ENCODE data around the gene SPRYD3.
A peak's percentile ranks its signal among the peaks of the same experiment; 100 is the strongest.
"Not testable (repeated sequence)": the region's sequence is repeated elsewhere in the genome, so short reads cannot be mapped to it uniquely, and the experiment has no call there.

Gene SPRYD3

DNA sequence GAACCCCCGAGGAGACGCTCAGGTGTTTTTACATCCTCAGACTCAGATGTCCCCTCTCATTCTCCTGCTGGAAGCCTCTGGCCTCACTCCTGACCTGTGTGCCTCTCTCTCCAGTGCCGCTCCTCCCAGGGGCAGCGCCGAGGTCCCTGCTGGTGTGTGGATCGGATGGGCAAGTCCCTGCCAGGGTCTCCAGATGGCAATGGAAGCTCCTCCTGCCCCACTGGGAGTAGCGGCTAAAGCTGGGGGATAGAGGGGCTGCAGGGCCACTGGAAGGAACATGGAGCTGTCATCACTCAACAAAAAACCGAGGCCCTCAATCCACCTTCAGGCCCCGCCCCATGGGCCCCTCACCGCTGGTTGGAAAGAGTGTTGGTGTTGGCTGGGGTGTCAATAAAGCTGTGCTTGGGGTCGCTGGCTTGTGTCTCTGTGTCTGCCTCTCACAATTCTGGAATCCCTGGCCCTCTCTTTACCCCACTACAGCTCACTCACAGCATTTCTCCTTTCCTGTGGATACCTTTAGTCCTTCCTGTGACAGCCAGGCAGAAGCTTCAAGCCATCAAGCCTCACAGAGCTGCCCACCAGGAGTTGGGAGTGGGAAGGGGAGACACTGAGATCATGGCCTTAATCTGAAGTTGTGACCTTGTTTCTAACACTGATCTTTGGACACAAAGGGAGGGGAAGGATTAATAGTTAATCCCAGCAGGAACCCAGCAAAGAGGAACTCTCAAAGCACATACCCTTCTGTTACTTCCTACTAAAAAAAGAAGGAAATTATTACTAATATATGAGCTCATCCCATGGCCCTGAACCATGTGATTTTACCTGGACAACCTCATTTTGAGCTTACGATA, 23.0 kb upstream of the SPRYD3 start:
- DNase-seq: no peak

GRCh38 chr12:53101266-53101665, 22.1 kb upstream of the SPRYD3 start:
- no peak for DNase-seq

GRCh38 chr12:53100466-53101151, 21.4 kb upstream of the SPRYD3 start:
- no peak for DNase-seq

DNA sequence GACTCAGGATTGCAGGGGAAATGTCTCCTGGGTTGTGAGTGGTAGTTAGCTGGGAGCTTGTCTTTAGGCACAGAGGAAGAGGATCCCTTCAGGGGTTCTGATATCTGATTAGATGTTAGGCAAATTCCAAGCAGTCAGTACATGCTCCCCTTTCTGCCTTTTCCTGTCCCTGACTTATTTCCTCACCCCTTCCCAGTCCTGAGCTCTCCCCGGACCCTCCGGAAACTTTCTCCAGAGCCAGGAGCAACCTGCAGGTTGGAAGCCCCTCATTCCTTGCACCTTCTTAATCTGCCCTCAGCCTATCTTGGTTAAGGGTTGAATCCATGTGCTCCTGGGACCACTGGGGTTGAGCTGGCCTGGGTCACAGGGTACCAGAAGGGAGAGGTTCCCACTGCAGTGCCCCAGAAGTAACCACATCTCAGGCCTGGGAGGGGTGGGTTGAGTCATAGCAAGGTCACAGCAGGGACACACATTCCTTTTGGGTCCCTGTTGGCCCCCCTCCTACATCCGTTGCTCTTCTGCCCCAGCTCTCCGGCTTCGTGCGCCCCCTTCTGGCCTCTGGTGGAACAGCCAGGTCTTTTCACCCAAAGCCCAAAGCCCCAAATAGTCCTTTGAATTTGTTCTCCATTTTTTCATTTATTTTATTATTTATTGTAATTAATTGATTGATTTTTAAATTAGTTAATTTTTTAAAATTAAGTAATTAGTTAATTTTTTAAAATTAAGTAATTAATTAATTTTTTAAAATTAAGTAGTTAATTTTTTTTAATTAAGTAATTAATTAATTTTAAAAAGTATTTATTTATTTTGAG, 20.1 kb upstream of the SPRYD3 start:
- DNase-seq: peak; percentile 76

GRCh38 chr12:53098354-53098981, 19.3 kb upstream of the SPRYD3 start:
- DNase-seq: no peak

- DNase-seq: peak; percentile 24
Observed at GRCh38 chr12:53097564-53098353, 18.6 kb upstream of the SPRYD3 start, which contains the start of gene IGFBP6. Gene IGFBP6 (plus strand): TSS chr12:53097667. CDS start chr12:53097718, 51 bp downstream.

DNA sequence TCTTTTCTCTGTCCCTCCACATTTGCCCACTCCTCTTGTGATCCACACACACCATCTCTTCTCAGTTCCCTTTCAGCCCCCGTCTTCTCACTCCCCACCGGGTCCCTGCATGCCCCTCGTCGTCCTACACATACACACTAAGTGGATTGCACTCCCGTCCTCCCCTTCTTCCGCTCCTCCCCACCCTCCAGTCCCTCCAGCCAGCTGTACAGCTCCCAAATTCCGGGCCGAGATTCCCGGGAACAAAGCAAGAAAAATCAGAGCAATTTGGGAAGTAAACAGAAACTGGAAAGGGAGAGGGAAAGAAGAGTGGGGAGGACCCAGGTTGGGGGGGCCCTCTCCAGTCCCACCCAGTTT, 18.0 kb upstream of the SPRYD3 start:
- no peak for DNase-seq

- DNase-seq: no peak
Observed at GRCh38 chr12:53096759-53097158, 17.6 kb upstream of the SPRYD3 start.

GRCh38 chr12:53096089-53096741, 17.0 kb upstream of the SPRYD3 start:
- no peak for DNase-seq

GRCh38 chr12:53095596-53095895, 16.4 kb upstream of the SPRYD3 start:
- DNase-seq: not testable (repeated sequence)

DNA sequence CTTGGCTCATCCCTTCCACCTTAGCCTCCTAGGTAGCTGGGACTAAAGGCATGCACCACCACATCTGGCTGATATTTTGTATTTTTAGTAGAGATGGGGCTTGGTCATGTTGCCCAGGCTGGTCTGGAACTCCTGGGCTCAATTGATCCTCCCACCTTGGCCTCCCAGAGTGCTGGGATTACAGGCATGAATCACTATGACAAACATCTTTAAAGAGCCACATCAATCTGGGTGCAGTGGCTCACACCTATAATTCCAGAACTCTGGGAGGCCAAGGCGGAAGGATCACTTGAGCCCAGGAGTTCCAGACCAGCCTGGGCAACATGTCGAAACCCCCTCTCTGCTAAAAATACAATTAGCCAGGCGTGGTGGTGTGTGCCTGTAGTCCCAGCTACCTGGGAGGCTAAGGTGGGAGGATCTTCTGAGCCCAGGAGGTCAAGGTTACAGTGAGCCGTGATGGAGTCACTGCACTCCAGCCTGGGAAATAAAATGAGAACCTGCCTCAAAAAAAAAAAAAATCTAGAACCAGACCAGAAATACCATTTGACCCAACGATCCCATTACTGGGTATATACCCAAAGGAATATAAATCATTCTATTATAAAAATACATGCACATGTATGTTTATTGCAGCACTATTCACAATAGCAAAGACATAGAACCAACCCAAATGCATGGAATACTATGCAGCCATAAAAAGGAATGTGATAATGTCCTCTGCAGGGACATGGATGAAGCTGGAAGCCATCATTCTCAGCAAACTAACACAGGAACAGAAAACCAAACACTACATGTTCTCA, 15.8 kb upstream of the SPRYD3 start:
- not testable (repeated sequence) for DNase-seq

- no peak for DNase-seq
Observed at GRCh38 chr12:53094394-53094787, 15.2 kb upstream of the SPRYD3 start.

DNA sequence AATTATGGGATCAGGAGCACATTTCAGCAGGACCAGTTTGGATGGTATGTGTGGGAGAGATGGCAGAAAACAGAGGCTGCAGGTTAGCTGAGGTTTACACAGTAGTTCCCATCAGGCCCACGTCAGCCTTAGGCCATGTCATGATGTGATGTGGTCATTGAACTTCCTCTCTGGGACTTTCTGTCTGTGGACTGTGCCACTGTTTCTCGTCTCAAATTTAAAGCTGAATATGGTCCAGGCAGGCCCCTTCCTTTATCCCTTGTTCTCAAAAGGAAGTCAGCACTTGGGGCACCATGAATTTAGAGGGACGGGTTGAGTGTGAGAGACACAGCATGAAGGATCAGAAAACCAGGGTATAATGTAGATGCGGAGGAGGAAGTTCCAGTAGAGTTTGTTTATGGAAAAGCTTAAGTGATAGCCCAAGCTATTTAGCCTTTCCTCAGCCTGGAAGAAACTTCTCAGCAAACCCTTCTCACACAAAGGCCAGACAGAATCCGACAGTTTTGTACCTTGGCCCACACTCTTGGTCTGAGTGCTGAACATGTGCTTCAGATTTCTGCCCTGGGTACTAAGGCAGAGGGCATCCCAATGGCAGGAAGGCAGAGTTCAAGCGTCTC, 14.7 kb upstream of the SPRYD3 start:
- DNase-seq: no peak

DNA sequence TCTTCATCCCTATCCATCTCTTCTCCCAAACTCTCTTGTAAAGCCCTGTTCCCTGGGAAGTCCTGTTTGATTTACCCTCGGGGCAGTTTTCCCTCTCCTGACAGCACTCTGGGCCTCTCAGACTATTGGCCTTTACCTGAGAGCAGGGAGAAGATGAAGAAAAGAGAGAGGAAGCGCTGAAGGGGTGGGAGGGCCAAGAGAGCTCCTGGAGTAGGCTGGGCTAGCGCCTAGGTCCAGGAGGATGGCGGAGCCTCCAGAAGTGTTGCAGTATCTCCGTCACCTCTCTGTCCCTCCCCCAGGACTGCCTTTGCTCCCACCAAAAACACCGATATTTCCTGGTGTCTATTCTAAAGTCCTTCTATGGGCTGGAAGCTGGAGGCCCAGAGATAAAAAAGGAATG, 12.6 kb upstream of the SPRYD3 start:
- DNase-seq: no peak

DNA sequence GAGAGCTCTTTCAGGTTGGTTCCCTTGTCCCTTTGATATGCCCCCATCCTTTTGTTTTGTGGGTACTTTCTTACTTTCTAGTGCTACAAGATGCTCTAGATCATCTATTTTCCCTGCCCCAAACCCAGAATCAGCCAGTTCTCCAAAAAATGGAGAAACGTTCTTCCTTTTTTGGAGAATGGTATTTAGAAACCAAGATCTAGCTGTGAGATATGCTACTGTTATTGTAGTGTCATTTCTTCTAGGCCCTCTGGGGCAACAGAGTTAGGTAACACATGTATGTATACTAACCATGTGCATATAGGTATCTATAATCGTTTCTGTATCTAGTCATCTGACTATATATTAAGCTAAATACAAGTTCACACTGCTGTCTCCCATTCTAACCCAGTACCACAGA, 11.4 kb upstream of the SPRYD3 start:
- DNase-seq: no peak

- no peak for DNase-seq
Observed at GRCh38 chr12:53090105-53090504, 10.9 kb upstream of the SPRYD3 start.

- no peak for DNase-seq
Observed at GRCh38 chr12:53086361-53086760, 7.2 kb upstream of the SPRYD3 start.

GRCh38 chr12:53082637-53083175, 3.5 kb upstream of the SPRYD3 start:
- DNase-seq: no peak

DNA sequence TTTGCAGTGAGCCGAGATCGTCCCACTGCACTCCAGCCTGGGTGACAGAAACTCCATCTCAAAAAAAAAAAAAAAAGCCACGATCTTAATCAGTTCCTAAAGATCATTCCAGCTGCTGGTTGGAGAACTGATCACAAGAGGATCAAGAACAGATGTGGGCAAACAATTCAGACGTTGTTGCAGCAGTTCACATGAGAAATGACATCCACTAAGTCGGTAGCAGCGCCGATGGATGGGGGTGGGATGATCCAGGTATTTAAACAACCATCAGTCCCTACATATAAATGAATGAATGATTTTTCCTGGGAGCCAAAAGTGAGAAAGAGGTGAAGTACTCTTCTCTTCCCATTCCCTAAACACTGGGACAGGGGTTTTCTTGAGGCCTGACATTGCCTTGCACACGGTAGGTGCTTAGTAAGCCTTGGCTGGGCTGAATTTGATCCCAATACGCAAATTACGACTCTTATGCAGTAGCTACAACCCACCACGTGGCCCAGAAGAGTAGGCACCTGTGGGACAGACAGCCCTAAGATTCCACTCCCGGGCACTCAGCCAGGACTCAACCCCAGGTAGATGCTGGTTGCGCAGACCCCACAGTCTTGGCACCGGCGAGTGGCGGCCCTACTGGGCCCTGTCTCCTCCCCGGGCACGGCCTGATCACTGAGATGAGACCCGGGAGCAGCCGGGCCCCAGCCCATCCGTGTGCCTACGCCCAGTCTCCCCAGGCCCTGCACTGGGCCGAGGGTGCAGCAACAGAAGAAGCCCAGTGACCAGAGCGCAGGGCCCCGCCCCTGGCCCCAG, 565 bp downstream of the SPRYD3 start:
- DNase-seq: no peak
